GM19438 (cell line): ENCODE measurements around the gene TMEM116.
"Not testable (repeated sequence)": the region's sequence is repeated elsewhere in the genome, so short reads cannot be mapped to it uniquely, and the experiment has no call there.

Experiments
- ATAC-seq: cut with Tn5 transposase; IDR thresholded peaks from one replicate; pipeline ENCODE4 v1.9.1; 2021; ENCODE audit warnings: low read depth; ENCODE audit not compliant: unreplicated experiment

TMEM116 gene

GRCh38 chr12:111980598-111980997 is 32.4 kb downstream of the TMEM116 start:
- no peak for ATAC-seq

DNA sequence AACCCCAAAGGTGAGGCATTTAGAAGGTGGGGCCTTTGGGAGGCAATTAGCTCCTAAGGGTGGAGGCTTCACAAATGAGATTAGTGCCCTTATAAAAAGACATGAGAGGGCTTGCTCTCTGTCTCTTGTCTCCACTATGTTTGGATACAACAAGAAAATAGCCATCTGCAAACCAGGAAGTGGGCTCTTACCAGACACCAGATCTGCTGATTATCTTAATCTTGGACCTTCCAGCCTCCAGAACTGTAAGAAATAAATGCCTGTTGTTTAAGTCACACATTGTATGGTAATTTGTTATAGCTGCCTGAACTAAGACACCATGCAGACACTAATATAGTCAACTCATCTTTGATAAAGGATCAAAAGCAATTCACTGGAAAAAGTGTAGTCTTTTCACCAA is 34.4 kb downstream of the TMEM116 start:
- no peak for ATAC-seq

DNA sequence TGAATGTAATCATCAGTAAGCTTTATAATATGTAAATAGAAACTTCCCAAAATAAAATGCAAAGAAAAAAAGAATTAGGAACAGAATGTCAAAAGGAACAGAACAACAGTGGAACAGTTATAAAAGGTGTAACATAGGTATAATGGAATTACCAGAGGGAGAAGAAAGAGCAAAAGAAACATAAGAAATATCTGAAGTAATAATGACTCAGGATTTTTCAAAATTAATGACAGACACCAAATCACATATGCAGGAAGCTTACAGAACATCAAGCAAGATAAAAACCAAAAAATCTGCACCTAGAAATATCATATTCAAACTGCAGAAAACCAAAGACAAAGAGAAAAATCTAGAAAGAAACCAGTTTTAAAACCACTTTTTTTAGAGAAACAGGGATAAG is 36.1 kb downstream of the TMEM116 start:
- no peak for ATAC-seq

DNA sequence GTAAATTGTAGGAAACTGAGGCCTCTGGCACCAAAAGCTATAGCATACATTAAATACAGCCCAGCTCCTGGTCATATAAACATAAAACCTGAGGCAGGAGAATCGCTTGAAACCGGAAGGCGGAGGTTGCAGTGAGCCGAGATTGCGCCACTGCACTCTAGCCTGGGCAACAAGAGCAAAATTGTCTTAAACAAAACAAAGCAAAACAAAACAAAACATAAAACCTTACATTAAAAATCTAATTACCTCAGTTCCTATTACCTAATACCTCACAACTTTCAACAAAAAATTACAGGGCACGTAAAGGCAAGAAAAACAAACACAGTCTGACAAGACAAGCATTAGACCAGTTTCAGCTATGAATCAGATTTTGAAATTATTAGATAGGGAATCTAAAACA is 36.7 kb downstream of the TMEM116 start:
- no peak for ATAC-seq

DNA sequence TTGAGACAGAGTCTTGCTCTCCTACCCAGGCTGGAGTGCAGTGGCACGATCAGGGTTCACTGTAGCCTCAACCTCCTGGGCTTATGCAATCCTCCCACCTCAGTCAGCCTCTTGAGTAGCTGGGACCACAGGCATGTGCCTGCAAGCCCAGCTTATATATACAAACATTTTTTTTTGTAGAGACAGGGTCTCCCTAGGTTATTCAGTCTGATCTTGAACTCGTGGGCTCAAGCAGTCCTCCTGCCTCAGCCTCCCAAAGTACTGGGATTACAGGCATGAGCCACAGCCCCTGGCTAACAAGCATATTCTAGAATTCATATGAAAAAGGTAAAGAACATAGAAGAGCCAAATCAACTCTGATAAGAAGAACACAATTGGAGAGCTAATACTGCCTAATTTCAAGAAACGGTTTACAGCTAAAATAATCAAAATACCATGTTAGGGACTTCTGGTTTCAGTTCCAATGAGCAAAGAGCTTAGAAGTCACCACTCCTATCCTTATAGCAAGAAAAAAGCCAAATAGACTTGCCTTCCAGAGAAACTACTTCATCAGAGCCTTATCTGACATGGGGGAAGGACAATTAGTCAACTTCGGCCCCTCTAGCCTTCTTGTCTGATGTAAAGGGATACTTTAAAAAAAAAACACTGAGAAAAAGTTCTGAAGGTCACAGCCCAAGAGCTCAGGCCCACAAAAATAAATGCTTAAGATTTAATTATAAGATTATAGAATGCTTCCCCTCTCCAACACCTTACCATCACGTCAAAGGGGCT is 37.6 kb downstream of the TMEM116 start:
- no peak for ATAC-seq

DNA sequence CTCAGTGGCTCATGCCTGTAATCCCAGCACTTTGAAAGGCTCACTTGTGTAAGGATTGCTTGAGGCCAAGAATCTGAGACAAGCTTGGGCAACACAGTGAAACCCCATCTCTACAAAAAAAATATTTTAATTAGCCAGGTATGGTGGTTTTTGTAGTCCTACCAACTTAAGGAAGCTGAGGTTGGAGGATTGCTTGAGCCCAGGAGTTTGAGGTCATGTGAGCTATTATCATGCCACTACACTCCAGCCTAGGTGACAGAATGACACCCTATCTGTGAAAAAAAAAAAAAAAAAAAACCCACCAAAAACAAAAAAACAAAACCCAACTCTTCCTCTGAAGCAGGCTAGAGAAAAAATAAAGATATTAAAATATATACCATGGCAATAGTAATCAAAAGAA is 41.2 kb downstream of the TMEM116 start:
- no peak for ATAC-seq

DNA sequence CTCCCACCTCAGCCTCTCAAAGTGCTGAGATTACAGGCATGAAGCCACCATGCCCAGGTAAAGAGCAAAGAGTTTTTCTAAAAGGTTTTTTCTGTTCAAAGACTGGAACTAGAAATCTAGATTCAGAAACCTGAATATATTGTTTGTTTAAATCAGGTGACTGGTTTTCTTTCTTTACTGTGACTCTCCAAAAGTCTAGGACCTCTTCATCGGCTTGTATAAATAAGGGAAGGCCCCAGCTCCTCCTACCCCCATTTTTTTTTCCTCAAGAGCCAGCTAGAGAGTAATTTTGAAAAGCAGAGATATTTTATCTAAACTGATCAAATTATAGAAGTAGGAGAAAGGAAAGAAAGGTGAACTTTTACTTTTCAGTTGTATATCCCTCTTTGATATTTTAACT is 48.0 kb downstream of the TMEM116 start:
- ATAC-seq = no peak

- ATAC-seq = not testable (repeated sequence)
Measured at GRCh38 chr12:111959518-111959917, 53.4 kb downstream of the TMEM116 start.

DNA sequence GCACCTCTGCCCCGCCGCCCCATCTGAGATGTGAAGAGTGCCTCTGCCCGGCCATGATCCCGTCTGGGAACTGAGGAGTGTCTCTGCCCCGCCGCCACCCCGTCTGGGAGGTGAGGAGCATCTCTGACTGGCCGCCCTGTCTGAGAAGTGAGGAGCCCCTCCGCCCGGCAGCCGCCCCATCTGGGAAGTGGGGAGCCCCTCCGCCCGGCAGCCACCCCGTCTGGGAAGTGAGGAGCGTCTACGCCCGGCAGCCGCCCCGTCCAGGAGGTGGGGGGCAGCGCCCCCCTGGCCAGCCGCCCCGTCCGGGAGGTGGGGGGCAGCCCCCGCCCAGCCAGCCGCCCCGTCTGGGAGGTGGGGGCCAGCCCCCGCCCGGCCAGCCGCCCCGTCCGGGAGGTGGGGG is 55.7 kb downstream of the TMEM116 start:
- ATAC-seq = not testable (repeated sequence)

DNA sequence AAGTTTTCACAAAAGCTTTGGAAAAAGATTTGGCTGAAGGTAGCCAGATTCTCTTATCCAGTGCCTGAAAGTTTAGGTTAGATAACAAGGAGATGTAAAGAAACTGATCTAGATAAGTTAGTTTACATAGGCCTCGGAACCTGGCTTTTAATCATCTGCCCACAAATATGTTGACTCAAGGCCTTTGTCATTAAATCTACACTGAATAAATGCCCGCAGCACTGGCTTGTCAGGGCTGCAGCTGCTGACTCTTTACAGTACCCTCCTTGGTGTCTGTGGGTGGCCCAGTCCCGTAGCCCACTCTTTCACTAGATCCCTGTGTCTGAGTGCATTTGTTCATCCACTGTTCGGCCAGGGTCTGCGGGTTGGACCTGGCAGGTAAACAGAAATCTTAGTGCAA is 58.0 kb downstream of the TMEM116 start:
- no peak for ATAC-seq

GRCh38 chr12:111953455-111953854 is 59.5 kb downstream of the TMEM116 start:
- ATAC-seq = no peak

- not testable (repeated sequence) for ATAC-seq
Measured at GRCh38 chr12:111952084-111952787, 60.7 kb downstream of the TMEM116 start.

DNA sequence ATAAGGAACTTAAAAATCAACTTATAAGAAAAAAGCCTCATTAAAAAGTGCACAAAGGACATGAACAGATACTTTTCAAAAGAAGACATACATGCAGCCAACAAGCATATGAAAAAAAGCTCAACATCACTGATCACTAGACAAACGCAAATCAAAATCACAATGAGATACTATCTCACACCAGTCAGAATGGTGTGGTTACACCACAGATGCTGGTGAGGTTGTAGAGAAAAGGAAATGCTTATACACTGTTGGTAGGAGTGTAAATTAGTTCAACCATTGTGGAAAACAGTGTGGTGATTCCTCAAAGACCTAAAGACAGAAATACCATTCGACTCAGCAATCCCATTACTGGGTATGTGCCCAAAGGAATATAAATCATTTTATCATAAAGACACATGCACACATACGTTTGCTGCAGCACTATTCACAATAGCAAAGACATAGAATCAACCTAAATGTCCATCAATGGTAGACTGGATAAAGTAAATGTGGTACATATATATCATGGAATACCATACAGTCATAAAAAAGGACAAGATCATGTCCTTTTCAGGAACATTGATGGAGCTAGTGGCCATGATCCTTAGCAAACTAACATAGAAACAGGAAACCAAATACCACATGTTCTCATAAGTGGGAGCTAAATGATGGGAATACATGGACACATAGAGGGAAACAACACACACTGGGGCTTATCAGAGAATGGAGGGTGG is 61.8 kb downstream of the TMEM116 start:
- not testable (repeated sequence) for ATAC-seq

DNA sequence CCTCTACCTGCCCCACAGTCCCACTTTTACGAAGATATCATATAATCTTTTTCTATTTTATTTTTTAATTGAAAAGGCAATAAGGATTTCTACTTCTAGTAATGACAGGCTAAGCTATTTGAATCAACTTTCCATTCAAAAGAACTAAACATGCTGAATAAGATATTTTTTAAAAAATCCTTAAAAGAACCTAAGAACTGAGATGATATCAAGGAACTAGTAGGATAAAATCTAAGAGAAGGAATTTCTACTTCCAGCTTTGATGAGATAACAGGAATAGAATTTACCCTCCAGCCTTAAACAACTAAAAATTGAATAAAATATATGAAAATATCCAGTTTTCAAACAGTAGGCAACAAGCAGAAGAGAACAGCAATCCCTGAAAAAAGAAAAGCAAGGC is 69.0 kb downstream of the TMEM116 start:
- no peak for ATAC-seq

DNA sequence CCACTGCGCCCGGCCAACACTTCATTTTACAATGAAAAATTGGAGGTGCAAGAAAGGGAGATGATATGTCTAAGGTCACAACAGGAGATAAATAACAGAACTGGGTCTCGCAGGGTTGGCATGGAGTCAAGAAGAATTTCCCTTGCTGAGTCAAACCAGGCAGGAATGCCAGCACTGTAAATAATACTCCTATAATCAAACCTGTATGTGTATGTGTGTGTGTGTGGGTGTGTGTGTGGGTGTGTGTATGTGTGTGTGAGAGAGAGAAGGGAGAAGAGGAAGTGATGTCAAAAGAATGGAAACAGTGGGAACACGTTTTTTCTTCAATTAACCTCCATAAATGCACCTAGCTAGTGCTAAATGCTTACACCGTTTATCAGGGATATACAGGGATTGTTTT is 70.4 kb downstream of the TMEM116 start:
- ATAC-seq = no peak

DNA sequence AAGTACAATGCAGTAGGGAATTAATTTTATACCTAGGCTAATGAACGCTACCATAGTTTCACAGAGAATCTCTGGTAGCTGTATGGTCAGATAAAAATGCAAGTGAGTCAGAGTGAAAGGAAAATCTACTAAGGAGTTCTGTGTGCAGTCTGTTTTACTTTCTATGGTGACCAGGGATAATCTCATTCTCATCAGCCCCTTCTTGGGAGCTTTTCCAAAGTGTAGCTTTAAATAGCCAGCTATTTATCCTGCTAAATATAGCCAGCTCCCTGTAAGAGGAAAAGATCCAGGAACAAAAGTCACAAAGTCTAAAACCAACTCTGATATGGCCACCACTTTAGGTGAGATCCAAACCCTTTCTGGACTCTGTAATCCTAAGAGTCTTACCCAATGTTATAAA is 75.5 kb downstream of the TMEM116 start:
- no peak for ATAC-seq

- ATAC-seq = no peak
Measured at GRCh38 chr12:111936869-111937268, 76.1 kb downstream of the TMEM116 start.

DNA sequence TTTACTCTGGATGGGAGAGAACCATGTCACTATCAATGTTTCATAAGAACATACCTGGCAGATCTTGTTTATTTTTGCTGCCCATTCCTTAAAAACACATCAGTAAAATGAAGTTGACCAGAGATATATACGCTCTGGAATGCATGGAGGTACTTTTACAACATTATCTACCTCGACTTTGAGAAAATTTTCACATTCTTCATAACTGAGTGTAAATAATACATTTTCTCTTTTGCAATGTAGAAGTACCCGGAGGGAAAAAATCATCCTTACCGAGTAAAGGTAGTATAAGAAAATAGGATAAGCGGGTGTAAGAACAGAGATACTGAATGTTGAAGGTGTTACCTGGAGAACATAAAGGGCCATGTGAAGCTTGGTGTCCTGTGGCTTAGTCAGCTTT is 80.7 kb downstream of the TMEM116 start:
- ATAC-seq = no peak

DNA sequence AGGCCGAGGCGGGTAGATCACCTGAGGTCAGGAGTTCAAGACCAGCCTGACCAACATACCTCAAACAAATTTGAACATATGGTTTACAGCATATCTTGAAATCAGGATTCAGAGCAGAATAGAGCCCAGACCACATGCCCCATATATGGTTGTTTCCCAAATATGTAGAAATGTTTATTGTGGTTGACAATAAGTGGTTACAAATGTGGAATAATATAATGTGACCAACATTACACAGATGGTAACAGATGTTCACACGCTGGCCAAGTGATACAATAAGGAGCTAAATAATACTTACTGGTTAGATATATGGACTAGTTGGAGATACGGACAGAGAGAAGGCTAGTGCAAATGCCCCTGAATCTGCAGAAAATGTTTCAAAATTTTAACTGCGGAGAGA is 85.6 kb downstream of the TMEM116 start:
- no peak for ATAC-seq

DNA sequence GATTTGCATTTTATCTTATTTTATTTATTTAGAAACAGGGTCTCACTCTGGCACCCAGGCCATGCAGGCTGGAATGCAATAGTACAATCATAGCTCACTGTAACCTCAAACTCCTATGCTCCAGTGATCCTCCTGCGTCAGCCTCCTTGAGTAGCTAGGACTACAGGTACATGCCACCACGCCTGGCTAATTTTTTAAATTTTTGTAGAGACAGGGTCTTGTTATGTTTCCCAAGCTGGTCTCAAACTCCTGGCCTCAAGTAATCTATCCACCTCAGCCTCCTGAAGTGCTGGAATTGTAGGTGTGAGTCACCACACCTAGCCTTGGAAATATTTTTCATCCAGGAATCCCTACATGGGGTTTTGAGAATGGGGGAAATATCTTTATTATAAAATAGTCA is 86.3 kb downstream of the TMEM116 start:
- no peak for ATAC-seq

GRCh38 chr12:111925171-111925570 is 87.8 kb downstream of the TMEM116 start:
- ATAC-seq = no peak

DNA sequence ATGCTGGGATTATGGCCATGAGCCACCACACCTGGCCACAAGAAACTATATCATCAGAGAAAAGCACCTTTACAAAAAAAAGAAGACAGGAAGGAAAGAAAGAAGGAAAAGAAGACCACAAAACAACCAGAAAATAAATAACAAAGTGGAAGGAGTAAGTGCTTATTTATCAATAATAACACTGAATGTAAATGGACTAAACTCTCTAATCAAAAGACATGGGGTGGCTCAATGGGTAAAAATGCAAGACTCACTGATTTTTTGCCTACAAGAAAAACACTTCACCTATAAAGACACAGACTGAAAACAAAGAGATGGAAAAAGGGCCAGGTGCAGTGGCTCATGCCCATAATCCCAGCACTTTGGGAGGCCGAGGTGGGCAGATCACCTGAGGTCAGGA is 105.2 kb downstream of the TMEM116 start:
- ATAC-seq = no peak
